Omental fat pad (tissue), 4 donors: ENCODE measurements around the gene POLR3C. TPM values are rescaled to one million over a fixed set of nuclear protein-coding genes. Genes with fewer than 3 reads are reported as not detected.
"Not testable (repeated sequence)": the region's sequence is repeated elsewhere in the genome, so short reads cannot be mapped to it uniquely, and the experiment has no call there.

Experiments used
- ATAC-seq: fragments of 150-250 bp; one replicate; pipeline ENCODE4 v1.9.1; 2016; ENCODE audit warnings: mild to moderate bottlenecking, moderate library complexity; ENCODE audit not compliant: low FRiP score
- DNase-seq: peaks from one replicate; pipeline ENCODE4 v3.0.0-alpha.2; 2019; ENCODE audit warnings: low spot score
- total RNA-seq, 4 donors: library from RNA; depleted of rRNA; stranded (reverse); fragments of >200 nt; gene quantifications; one replicate each; pipeline ENCODE4 v1.1.0, GENCODE V29; 2016
- TF ChIP-seq, protein P1 (sequence below), 3 donors: fragments of 450-650 bp; IDR thresholded peaks; one replicate each; pipeline ENCODE4 v1.5.1; 2016 to 2017; ENCODE audit warnings: antibody characterized with exemption in 3 of 3, mild to moderate bottlenecking in 3 of 3, moderate library complexity in 2 of 3

Gene POLR3C
- total RNA-seq, 4 donors from 2014 or later = 32.1 to 38.3 (median 34.1) TPM

GRCh38 chr1:145824499-145824842, 471 bp downstream of the POLR3C start:
- TF ChIP-seq, protein P1, sequence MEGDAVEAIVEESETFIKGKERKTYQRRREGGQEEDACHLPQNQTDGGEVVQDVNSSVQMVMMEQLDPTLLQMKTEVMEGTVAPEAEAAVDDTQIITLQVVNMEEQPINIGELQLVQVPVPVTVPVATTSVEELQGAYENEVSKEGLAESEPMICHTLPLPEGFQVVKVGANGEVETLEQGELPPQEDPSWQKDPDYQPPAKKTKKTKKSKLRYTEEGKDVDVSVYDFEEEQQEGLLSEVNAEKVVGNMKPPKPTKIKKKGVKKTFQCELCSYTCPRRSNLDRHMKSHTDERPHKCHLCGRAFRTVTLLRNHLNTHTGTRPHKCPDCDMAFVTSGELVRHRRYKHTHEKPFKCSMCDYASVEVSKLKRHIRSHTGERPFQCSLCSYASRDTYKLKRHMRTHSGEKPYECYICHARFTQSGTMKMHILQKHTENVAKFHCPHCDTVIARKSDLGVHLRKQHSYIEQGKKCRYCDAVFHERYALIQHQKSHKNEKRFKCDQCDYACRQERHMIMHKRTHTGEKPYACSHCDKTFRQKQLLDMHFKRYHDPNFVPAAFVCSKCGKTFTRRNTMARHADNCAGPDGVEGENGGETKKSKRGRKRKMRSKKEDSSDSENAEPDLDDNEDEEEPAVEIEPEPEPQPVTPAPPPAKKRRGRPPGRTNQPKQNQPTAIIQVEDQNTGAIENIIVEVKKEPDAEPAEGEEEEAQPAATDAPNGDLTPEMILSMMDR (IDR thresholded peaks at IDR 0.05) = no peak
- ATAC-seq (no peak), DNase-seq (no peak)

- TF ChIP-seq, protein P1 (IDR thresholded peaks at IDR 0.05) = no peak
- ATAC-seq = no peak
Measured at GRCh38 chr1:145826030-145826429, 2.0 kb downstream of the POLR3C start.

DNA sequence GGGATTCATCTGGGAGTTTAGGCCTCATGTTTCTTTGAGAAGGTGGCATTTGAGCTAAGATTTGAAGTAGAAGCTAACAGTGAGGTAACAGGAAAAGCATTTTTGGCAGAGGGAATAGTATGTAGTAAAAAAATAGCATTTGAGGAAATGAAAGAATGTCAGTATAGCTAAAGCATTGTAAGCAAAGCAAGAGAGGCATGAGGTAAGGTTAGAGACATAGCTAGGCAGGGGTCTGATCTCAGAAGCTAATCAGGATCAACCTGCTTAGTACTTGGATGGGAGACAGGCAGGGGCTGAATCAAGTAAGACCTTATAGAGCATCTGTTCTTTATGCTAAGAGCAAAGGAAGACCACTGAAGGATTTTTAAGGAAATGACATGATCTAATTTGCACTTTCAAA, 4.0 kb downstream of the POLR3C start:
- ATAC-seq (no peak), DNase-seq (no peak)
- TF ChIP-seq, protein P1 (IDR thresholded peaks at IDR 0.05) = no peak

More at GRCh38 chr1:145826030-145826429, 2.0 kb downstream of the POLR3C start:
- DNase-seq = no peak

DNA sequence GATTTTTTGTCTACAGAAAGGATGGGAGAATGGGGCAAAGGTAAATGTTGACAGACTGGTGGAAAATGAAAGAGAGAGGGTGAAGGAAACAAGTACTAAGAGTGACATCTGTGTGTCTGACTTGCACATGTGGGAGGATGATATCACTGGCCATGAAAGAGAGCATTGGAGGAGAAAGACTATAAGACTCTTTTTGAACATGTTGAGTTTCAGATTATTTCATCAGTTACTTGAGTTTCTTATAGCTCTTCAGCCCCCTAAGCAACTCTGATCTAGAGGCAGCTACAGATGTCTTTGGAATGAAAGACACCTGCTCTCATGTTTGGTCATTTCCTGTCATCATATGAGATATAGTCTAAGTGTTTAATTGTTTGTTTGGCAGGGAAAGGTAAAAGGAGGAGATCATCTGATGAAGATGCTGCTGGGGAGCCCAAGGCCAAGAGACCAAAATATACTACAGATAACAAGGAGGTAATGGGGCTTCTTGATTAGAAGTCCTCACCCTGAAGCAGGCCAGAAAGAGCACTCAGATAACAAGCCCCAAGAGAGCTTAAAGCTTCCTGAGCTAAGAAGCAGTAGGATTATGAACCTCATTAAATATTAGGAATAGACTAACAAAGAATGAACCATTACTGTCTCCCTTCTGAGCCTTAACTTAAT, 4.5 kb downstream of the POLR3C start:
- TF ChIP-seq, protein P1 (IDR thresholded peaks at IDR 0.05) = no peak
- no peak for ATAC-seq
- no peak for DNase-seq

- DNase-seq, ATAC-seq: not testable (repeated sequence)
Measured at GRCh38 chr1:145830810-145831209, 6.8 kb downstream of the POLR3C start.

DNA sequence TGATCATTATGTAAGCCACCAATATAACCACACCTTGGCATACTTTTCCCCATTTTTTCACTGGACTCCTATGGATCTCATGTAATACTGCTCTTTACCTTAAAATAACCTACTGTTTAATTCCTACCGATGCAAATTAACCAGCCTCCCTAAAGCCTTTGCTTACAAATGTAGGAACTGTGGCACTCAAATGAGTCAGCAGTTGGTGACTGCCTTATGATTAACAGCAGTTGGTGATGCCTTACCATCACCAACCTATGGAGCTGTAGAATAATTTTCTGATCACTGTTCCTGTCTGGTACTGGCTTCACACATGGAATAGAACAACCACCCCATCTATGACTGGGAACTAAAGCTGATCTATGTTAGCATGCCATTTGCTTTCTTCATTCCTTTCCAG, 13.7 kb downstream of the POLR3C start:
- TF ChIP-seq, protein P1 (IDR thresholded peaks at IDR 0.05) = no peak
- no peak for DNase-seq
- no peak for ATAC-seq

DNA sequence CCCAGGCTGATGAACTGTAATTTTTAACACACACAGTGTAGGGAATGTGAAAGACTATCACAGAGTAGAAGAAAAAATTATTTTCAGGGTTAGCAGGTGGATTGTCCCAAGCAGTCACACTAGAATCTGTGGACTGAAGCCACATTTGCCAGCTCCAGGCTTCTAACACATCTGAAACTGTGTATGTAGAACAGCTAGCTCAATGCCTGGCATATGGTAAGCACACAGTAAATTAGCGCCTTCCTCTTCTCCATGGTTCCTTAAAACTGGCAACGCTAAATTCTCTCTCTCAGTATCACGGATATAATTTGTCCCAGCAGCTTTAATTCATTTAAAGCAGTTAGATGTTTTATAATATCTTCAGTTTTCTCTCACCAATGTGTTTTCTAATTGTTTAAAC, 19.0 kb downstream of the POLR3C start:
- TF ChIP-seq, protein P1 (IDR thresholded peaks at IDR 0.05) = no peak

More for the DNA sequence above, 19.0 kb downstream of the POLR3C start:
- no peak for DNase-seq
- no peak for ATAC-seq
